GM12878 (cell line): ENCODE results near the gene SCN3B. TPM values are rescaled to one million over a fixed set of nuclear protein-coding genes. Genes with fewer than 3 reads are reported as not detected.

Source experiments
- ATAC-seq: fragments of 200-7000 bp; cut with Tn5 transposase; 3 replicates; pipeline ENCODE4 v1.9.1; 2020; ENCODE audit warnings: mild to moderate bottlenecking, moderate library complexity
- BruUV-seq: library from RNA; stranded (reverse); fragments of 400-500 nt; replicated peaks from 2 replicates; lab custom pipeline; 2021; lab: Mats Ljungman, UMichigan
- CTCF ChIA-PET: fragments of 300-600 bp; sonication (Branson Sonifier 250); formaldehyde crosslinking; extraction: SDS; loops from one replicate; lab custom pipeline; 2021; ENCODE audit warnings: inconsistent platforms; lab: Yijun Ruan, JAX
- POLR2A ChIA-PET: fragments of 350-600 bp; formaldehyde crosslinking; extraction: SDS; loops from one replicate; lab custom pipeline; 2021; ENCODE audit warnings: inconsistent platforms; lab: Charles Lee
- RAD21 ChIA-PET: fragments of 300-600 bp; sonication (Branson Sonifier 250); formaldehyde crosslinking; loops from one replicate; lab custom pipeline; 2023; ENCODE audit warnings: antibody characterized with exemption; ENCODE audit not compliant: unreplicated experiment; lab: Charles Lee
- SMC1A ChIA-PET: fragments of 300-600 bp; sonication (Branson Sonifier 250); formaldehyde crosslinking; loops from one replicate; lab custom pipeline; 2023; ENCODE audit not compliant: unreplicated experiment, uncharacterized antibody; lab: Charles Lee
- DNase-seq: peaks from one replicate; pipeline ENCODE4 v3.0.0-alpha.2; 2011; ENCODE audit warnings: low read depth, low spot score
- FAIRE-seq: peaks from 3 replicates; lab custom pipeline; 2011; peaks lifted over from hg19 to GRCh38; lab: Jason Lieb, UNC
- H2AFZ ChIP-seq: 2 replicates; pipeline ENCODE4 v1.6.0; 2011; ENCODE audit warnings: low read depth, low read length, control low read depth; ENCODE audit not compliant: control insufficient read depth
- H3K27ac ChIP-seq: 2 replicates; pipeline ENCODE4 v1.5.1; 2011; ENCODE audit warnings: control low read depth; ENCODE audit not compliant: control insufficient read depth, insufficient read depth
- H3K27me3 ChIP-seq, 2 experiments: replicated peaks in 1 of 2; 2 replicates each; pipeline versions ENCODE4 v1.6.0 to v1.6.1; 2011; ENCODE audit warnings: low read length in 1 of 2; ENCODE audit not compliant: control insufficient read depth in 2 of 2, insufficient read depth in 2 of 2
- H3K36me3 ChIP-seq, 2 experiments: 2 replicates each; pipeline ENCODE4 v1.5.1; 2011; ENCODE audit warnings: low read length in 1 of 2; ENCODE audit not compliant: control insufficient read depth in 2 of 2, insufficient read depth in 2 of 2
- H3K4me1 ChIP-seq: 2 replicates; pipeline ENCODE4 v1.6.1; 2011; ENCODE audit warnings: mild to moderate bottlenecking, low read length, moderate library complexity, mixed read lengths; ENCODE audit not compliant: control insufficient read depth, insufficient read depth
- H3K4me2 ChIP-seq: 2 replicates; pipeline ENCODE4 v1.6.0; 2011; ENCODE audit warnings: control low read depth; ENCODE audit not compliant: control insufficient read depth, insufficient read depth
- H3K4me3 ChIP-seq: fragments of 200-600 bp; sonication (generic); 2 replicates; pipeline ENCODE4 v1.5.1; 2016
- H3K79me2 ChIP-seq: 2 replicates; pipeline ENCODE4 v1.6.0; 2011; ENCODE audit warnings: low read length; ENCODE audit not compliant: control insufficient read depth, insufficient read depth
- H3K9ac ChIP-seq: 2 replicates; pipeline ENCODE4 v1.8.0; 2011; ENCODE audit warnings: low read length, control low read depth, mixed read lengths; ENCODE audit not compliant: control insufficient read depth, insufficient read depth
- H3K9me3 ChIP-seq: replicated peaks from 3 replicates; pipeline ENCODE4 v1.5.1; 2011; ENCODE audit warnings: mild to moderate bottlenecking, low read length; ENCODE audit not compliant: control insufficient read depth, insufficient read depth
- H4K20me1 ChIP-seq: 2 replicates; pipeline ENCODE4 v1.6.0; 2011; ENCODE audit not compliant: control insufficient read depth, insufficient read depth
- CREB1 ChIP-seq: IDR thresholded peaks from 2 replicates; pipeline ENCODE4 v1.6.1; 2012; ENCODE audit warnings: low read depth, mild to moderate bottlenecking, inconsistent platforms
- EED ChIP-seq: sonication (generic); IDR thresholded peaks from 2 replicates; pipeline ENCODE4 v1.6.1; 2016; ENCODE audit warnings: antibody characterized with exemption, low read depth
- PBX3 ChIP-seq: IDR thresholded peaks from 2 replicates; pipeline ENCODE4 v1.6.1; 2011; ENCODE audit warnings: mild to moderate bottlenecking, low read depth, low read length, moderate library complexity; ENCODE audit not compliant: insufficient replicate concordance
- PKNOX1 ChIP-seq: fragments of 450-650 bp; IDR thresholded peaks from 2 replicates; pipeline ENCODE4 v1.6.1; 2016; ENCODE audit warnings: mild to moderate bottlenecking
- PML ChIP-seq: IDR thresholded peaks from 2 replicates; pipeline ENCODE4 v1.6.1; 2012; ENCODE audit warnings: low read length, inconsistent platforms
- RBBP5 ChIP-seq: fragments of 200-600 bp; sonication (generic); conservative IDR thresholded peaks from 2 replicates; pipeline ENCODE4 v1.6.1; 2016
- YBX1 ChIP-seq: fragments of 450-650 bp; IDR thresholded peaks from 2 replicates; pipeline ENCODE4 v1.6.1; 2016; ENCODE audit warnings: antibody characterized with exemption
- ZNF207 ChIP-seq: fragments of 450-650 bp; IDR thresholded peaks from 2 replicates; pipeline ENCODE4 v1.6.1; 2014; ENCODE audit warnings: antibody characterized with exemption, mild to moderate bottlenecking, borderline replicate concordance
- ZNF217 ChIP-seq: fragments of 450-650 bp; IDR thresholded peaks from 2 replicates; pipeline ENCODE4 v1.6.1; 2017; ENCODE audit warnings: antibody characterized with exemption, mild to moderate bottlenecking
- WGBS: methylation state at CpG from one replicate; pipeline ENCODE4 v1.1.6; 2016; ENCODE audit warnings: low lambda C conversion rate; ENCODE audit not compliant: insufficient replicate concordance, insufficient coverage; ENCODE audit errors: missing lambda C conversion rate; 5-methylcytosine and 5-hydroxymethylcytosine counted together
- in situ Hi-C: fragments of 300-500 bp; cut with MboI; formaldehyde crosslinking; loops from 9 replicates; pipeline ENCODE4 v1.14.3; 2018; ENCODE audit warnings: mixed read lengths
- intact Hi-C: fragments of 100-400 bp; cut with micrococcal nuclease; formaldehyde crosslinking; loops from one replicate; pipeline ENCODE4 v1.14.2; 2022; ENCODE audit not compliant: unreplicated experiment
- polyA plus RNA-seq, 11 experiments: library from polyadenylated mRNA; depleted of rRNA in 4 of 11; unstranded in 6 of 11; stranded (reverse) in 5 of 11; fragments of >200 nt; fragmentation: Nextera tagmentation in 4 of 11; fragmentation: Illumina TruSeq in 1 of 11; extraction: Ambion mirVana in 4 of 11; extraction: Trizol in 1 of 11; gene quantifications; 1 replicate in 1 of 11; 2 replicates in 10 of 11; pipeline versions ENCODE4 v1.2.1 to v1.2.3, GENCODE V29; 2011 to 2016; ENCODE audit warnings: inconsistent platforms in 2 of 11, missing spikeins in 2 of 11, low read depth in 1 of 11
- total RNA-seq, 4 experiments: library from RNA; depleted of rRNA in 3 of 4; stranded (reverse); fragments of >200 nt in 3 of 4; fragmentation: Illumina TruSeq in 1 of 4; extraction: Trizol in 1 of 4; gene quantifications; 2 replicates each; pipeline versions ENCODE4 v1.2.1 to v1.2.3, GENCODE V29; 2013 to 2021
- TF ChIP-seq, protein P1 (sequence below): fragments of 450-650 bp; IDR thresholded peaks from 2 replicates; pipeline ENCODE4 v1.6.1; 2017; ENCODE audit warnings: mild to moderate bottlenecking, moderate library complexity

SCN3B gene
- total and polyA plus RNA-seq, 10 of the 15 experiments (the other 5 are each of a cell fraction or from before 2014, with no cell fraction given), result 0.01 to 0.12 (median 0.09) TPM; not detected in 7

DNA sequence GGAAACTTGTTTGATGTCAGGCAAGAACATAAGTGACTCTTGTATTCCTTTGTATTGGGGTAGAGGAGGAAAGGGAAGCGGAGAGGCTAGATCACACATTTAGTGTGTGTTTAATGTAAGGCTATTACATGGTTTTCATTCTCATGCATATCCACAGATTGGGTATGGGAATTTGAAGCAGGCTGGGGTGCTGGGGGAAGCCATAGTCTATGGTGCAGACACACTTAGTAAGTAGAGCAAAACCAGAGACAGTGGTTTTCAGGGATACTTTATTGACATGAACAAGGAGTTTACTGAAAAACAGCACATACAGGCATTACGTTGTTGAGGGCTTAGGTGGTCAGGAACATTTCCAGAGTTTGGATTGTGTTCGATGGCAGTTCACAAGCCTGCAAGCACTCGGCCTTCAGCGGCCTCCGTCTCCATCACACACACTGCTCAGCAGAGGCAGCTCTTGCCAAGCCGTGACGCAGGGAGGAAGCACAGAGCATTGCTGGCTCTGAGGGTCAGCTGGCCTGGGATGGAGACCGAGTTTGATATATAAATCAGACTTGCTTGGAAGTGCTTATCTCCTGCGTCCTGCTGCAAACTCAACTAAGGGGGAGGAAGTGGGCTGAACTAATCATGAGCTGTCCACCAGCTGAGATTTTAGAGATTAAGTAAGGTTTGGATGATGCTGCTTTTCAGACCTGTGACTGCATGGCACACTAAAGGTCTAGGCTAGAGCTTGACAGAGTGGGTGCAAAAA, 25.3 kb downstream of the SCN3B start:
- Histone ChIP-seq H3K4me2 (no peak overlapping the region), H3K27ac (no peak overlapping the region), H3K36me3 (no peaks in the 10 kb centered on the region; a peak in 1 of 4 replicates), H3K4me3 (no peak overlapping the region), H3K27me3 (peaks cover 0 to 3% of the 10 kb centered on the region in 2 experiments; a peak in 2 of 4 replicates), H4K20me1 (no peaks in the 10 kb centered on the region), H3K4me1 (no peaks in the 10 kb centered on the region), H3K9ac (no peak overlapping the region), H2AFZ (no peak overlapping the region), H3K9me3 (no peaks in the 10 kb centered on the region), H3K79me2 (no peaks in the 10 kb centered on the region)
- TF ChIP-seq ZNF217, result no peak
- 0 out of 2 replicates have a peak, but pooled peaks have one; percentile 17 for TF ChIP-seq PML
- FAIRE-seq (no peak), DNase-seq (no peak), ATAC-seq (no peak)
- CTCF ChIA-PET, result interaction anchor here (1.6 kb wide), 1 partner anchor 79 kb away, joined by 5 read pairs; no protein-coding TSS in a partner anchor
- intact Hi-C loops, result no loop called here
- POLR2A ChIA-PET, result no interaction called here
- BruUV-seq, result no TSS peak
- in situ Hi-C loops, result no loop called here
- RAD21 ChIA-PET, result no interaction called here
- SMC1A ChIA-PET, result interaction anchor here (1.3 to 1.5 kb wide), 2 partner anchors 15 to 79 kb away, joined by 3 read pairs; no protein-coding TSS in a partner anchor
- 19% methylated on average over 10 of the region's 10 CpGs for WGBS

- SMC1A ChIA-PET, result interaction anchor here (1.2 kb wide), 1 partner anchor 16 kb away, joined by 3 read pairs; no protein-coding TSS in a partner anchor
- Histone ChIP-seq H3K4me2 (no peak overlapping the region), H3K9me3 (no peaks in the 10 kb centered on the region), H3K27ac (no peak overlapping the region), H3K9ac (no peak overlapping the region), H3K79me2 (no peaks in the 10 kb centered on the region), H4K20me1 (no peaks in the 10 kb centered on the region), H3K27me3 (no peaks in the 10 kb centered on the region; a peak in 1 of 4 replicates), H3K36me3 (peaks cover 0 to 2% of the 10 kb centered on the region in 2 experiments; a peak in 3 of 4 replicates), H2AFZ (no peak overlapping the region), H3K4me1 (no peaks in the 10 kb centered on the region), H3K4me3 (no peak overlapping the region)
- in situ Hi-C loops (no loop called here), intact Hi-C loops (no loop called here)
- ATAC-seq (no peak), DNase-seq (no peak), FAIRE-seq (no peak)
- no TSS peak for BruUV-seq
- POLR2A ChIA-PET, result no interaction called here
- CTCF ChIA-PET, result no interaction called here
- RAD21 ChIA-PET, result interaction anchor here (0.9 kb wide), 1 partner anchor 13 kb away, joined by 3 read pairs; no protein-coding TSS in a partner anchor
- WGBS, result 33% methylated on average over 2 of the region's 2 CpGs
- TF ChIP-seq YBX1 (no peak), PBX3 (no peak), ZNF207 (no peak), RBBP5 (no peak), CREB1 (no peak), PKNOX1 (no peak), EED (no peak)
- TF ChIP-seq, protein P1, sequence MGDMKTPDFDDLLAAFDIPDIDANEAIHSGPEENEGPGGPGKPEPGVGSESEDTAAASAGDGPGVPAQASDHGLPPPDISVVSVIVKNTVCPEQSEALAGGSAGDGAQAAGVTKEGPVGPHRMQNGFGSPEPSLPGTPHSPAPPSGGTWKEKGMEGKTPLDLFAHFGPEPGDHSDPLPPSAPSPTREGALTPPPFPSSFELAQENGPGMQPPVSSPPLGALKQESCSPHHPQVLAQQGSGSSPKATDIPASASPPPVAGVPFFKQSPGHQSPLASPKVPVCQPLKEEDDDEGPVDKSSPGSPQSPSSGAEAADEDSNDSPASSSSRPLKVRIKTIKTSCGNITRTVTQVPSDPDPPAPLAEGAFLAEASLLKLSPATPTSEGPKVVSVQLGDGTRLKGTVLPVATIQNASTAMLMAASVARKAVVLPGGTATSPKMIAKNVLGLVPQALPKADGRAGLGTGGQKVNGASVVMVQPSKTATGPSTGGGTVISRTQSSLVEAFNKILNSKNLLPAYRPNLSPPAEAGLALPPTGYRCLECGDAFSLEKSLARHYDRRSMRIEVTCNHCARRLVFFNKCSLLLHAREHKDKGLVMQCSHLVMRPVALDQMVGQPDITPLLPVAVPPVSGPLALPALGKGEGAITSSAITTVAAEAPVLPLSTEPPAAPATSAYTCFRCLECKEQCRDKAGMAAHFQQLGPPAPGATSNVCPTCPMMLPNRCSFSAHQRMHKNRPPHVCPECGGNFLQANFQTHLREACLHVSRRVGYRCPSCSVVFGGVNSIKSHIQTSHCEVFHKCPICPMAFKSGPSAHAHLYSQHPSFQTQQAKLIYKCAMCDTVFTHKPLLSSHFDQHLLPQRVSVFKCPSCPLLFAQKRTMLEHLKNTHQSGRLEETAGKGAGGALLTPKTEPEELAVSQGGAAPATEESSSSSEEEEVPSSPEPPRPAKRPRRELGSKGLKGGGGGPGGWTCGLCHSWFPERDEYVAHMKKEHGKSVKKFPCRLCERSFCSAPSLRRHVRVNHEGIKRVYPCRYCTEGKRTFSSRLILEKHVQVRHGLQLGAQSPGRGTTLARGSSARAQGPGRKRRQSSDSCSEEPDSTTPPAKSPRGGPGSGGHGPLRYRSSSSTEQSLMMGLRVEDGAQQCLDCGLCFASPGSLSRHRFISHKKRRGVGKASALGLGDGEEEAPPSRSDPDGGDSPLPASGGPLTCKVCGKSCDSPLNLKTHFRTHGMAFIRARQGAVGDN, result no peak
Observed at GRCh38 chr11:123624974-123625373, 29.4 kb downstream of the SCN3B start.
